ENCODE measurements around the gene KRTAP5-3. TPM values are rescaled to one million over a fixed set of nuclear protein-coding genes. Genes with fewer than 3 reads are reported as not detected.

KRTAP5-3 gene
- total and polyA plus RNA-seq, 9 of the 15 experiments (the other 6 are each of a cell fraction or from before 2014, with no cell fraction given) = not detected

GRCh38 chr11:1562469-1563148 lies 45.7 kb downstream of the KRTAP5-3 start:
- Histone ChIP-seq H2AFZ (ENCODE audit: low read depth, low read length) (no peak overlapping the region), H3K9ac (ENCODE audit: insufficient read depth in 1 of 2, low read depth in 2 of 2, low read length in 2 of 2) (no peak overlapping the region), H3K4me1 (replicated peaks in 1 of 2; ENCODE audit: control insufficient read depth in 2 of 2, insufficient read depth in 2 of 2, low read length in 2 of 2) (peaks cover 0 to 67% of the 10 kb centered on the region in 2 experiments; a peak in 3 of 5 replicates), H3K27me3 (ENCODE audit: control insufficient read depth in 2 of 2, insufficient read depth in 2 of 2, low read length in 2 of 2) (peaks cover 0 to 48% of the 10 kb centered on the region in 2 experiments; a peak in 2 of 5 replicates), H4K20me1 (replicated peaks; ENCODE audit: control insufficient read depth, insufficient read depth, low read length) (peaks cover 43% of the 10 kb centered on the region), H3K9me3 (replicated peaks; ENCODE audit: control insufficient read depth, insufficient read depth, low read depth, low read length) (no peaks in the 10 kb centered on the region), H3K4me2 (ENCODE audit: insufficient read depth, low read length) (no peak overlapping the region), H3K79me2 (ENCODE audit: control insufficient read depth, insufficient read depth, low read length) (no peaks in the 10 kb centered on the region), H3K4me3 (no peak overlapping the region), H3K36me3 (ENCODE audit: control insufficient read depth, insufficient read depth, low read length) (no peaks in the 10 kb centered on the region), H3K9me1 (ENCODE audit: control insufficient read depth, insufficient read depth, low read length) (peaks cover 3% of the 10 kb centered on the region), H3K27ac (ENCODE audit: extremely low read depth, low read depth, low read length) (no peak overlapping the region)
- CTCF ChIA-PET (ENCODE audit: low intra/inter-chr PET ratio) = no interaction called here
- intact Hi-C loops (cut with micrococcal nuclease) (no loop called here), in situ Hi-C loops (cut with MboI) (no loop called here)
- ATAC-seq = no peak
- TF ChIP-seq, protein P1, sequence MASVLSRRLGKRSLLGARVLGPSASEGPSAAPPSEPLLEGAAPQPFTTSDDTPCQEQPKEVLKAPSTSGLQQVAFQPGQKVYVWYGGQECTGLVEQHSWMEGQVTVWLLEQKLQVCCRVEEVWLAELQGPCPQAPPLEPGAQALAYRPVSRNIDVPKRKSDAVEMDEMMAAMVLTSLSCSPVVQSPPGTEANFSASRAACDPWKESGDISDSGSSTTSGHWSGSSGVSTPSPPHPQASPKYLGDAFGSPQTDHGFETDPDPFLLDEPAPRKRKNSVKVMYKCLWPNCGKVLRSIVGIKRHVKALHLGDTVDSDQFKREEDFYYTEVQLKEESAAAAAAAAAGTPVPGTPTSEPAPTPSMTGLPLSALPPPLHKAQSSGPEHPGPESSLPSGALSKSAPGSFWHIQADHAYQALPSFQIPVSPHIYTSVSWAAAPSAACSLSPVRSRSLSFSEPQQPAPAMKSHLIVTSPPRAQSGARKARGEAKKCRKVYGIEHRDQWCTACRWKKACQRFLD (CRISPR knock-in tag; IDR thresholded peaks at IDR 0.05) = no peak
- TF ChIP-seq MTF1 (CRISPR knock-in tag; IDR thresholded peaks at IDR 0.05; ENCODE audit: borderline replicate concordance) = no peak
- TF ChIP-seq CREB3L1 (IDR thresholded peaks at IDR 0.05; ENCODE audit: borderline replicate concordance, low read depth) = no peak
- TF ChIP-seq POU5F1 (IDR thresholded peaks at IDR 0.05; ENCODE audit: borderline replicate concordance, low read depth, low read length, partially characterized antibody) = no peak
- TF ChIP-seq, protein P2, sequence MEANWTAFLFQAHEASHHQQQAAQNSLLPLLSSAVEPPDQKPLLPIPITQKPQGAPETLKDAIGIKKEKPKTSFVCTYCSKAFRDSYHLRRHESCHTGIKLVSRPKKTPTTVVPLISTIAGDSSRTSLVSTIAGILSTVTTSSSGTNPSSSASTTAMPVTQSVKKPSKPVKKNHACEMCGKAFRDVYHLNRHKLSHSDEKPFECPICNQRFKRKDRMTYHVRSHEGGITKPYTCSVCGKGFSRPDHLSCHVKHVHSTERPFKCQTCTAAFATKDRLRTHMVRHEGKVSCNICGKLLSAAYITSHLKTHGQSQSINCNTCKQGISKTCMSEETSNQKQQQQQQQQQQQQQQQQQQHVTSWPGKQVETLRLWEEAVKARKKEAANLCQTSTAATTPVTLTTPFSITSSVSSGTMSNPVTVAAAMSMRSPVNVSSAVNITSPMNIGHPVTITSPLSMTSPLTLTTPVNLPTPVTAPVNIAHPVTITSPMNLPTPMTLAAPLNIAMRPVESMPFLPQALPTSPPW (CRISPR knock-in tag; IDR thresholded peaks at IDR 0.05) = no peak
- TF ChIP-seq KDM1A (IDR thresholded peaks at IDR 0.05) = peak in 1 of 2 experiments; percentile 82; a peak in 1 of 4 replicates
- 0 out of 2 replicates have a peak, but pooled peaks have one; percentile 15 for TF ChIP-seq ZC3H4 (CRISPR knock-in tag; IDR thresholded peaks at IDR 0.05; ENCODE audit: borderline replicate concordance)
- TF ChIP-seq ZNF655 (CRISPR knock-in tag; IDR thresholded peaks at IDR 0.05) = no peak
- no peak for TF ChIP-seq ZNF583 (CRISPR knock-in tag; IDR thresholded peaks at IDR 0.05)
- no peak for TF ChIP-seq NFATC3 (IDR thresholded peaks at IDR 0.05)
- no peak for TF ChIP-seq ZBTB26 (CRISPR knock-in tag; IDR thresholded peaks at IDR 0.05)
- 11% methylated on average over 14 of the region's 14 CpGs for WGBS (ENCODE audit: insufficient coverage, low coverage, missing lambda C conversion rate)
- POLR2A ChIA-PET = no interaction called here
- BruUV-seq (replicated peaks) = no TSS peak
- no peak for DNase-seq (ENCODE audit: extremely low read depth in 1 of 4, low spot score in 3 of 4)
- no peak for FAIRE-seq

Data from K562 (cell line).